SJSA1 (cell line): ENCODE data around the gene SKP2. TPM values are rescaled to one million over a fixed set of nuclear protein-coding genes. Genes with fewer than 3 reads are reported as not detected.

Experiments used
- DNase-seq, 2 experiments: peaks; one replicate each; pipeline ENCODE4 v3.0.0-alpha.2; 2015 to 2020; ENCODE audit warnings: low spot score in 2 of 2, low read depth in 1 of 2
- H3K27ac ChIP-seq: fragments of 250-450 bp; sonication (Bioruptor Pico); 2 replicates; pipeline ENCODE4 v1.5.1; 2020; ENCODE audit warnings: mild to moderate bottlenecking, moderate library complexity
- H3K27me3 ChIP-seq: fragments of 250-450 bp; sonication (Bioruptor Pico); replicated peaks from 2 replicates; pipeline ENCODE4 v1.5.1; 2020; ENCODE audit warnings: mild to moderate bottlenecking, moderate library complexity
- H3K36me3 ChIP-seq: fragments of 250-450 bp; sonication (Bioruptor Pico); 2 replicates; pipeline ENCODE4 v1.5.1; 2020; ENCODE audit warnings: mild to moderate bottlenecking
- H3K4me1 ChIP-seq: fragments of 250-450 bp; sonication (Bioruptor Pico); replicated peaks from 2 replicates; pipeline ENCODE4 v1.6.1; 2021; ENCODE audit warnings: mild to moderate bottlenecking
- H3K4me3 ChIP-seq: fragments of 250-450 bp; sonication (Bioruptor Pico); 2 replicates; pipeline ENCODE4 v1.5.1; 2020; ENCODE audit warnings: mild to moderate bottlenecking
- H3K9me3 ChIP-seq: fragments of 250-450 bp; sonication (Bioruptor Pico); replicated peaks from 2 replicates; pipeline ENCODE4 v1.5.1; 2020; ENCODE audit warnings: mild to moderate bottlenecking
- total RNA-seq: library from RNA; depleted of rRNA; stranded (reverse); fragments of >200 nt; shearing (Covaris generic); gene quantifications from 2 replicates; pipeline ENCODE4 v1.2.3, GENCODE V29; 2014; rRNA removed

Gene SKP2
- total RNA-seq, 1 experiment from 2014 or later, result 73.5 TPM

GRCh38 chr5:36228505-36228904 lies 76.6 kb downstream of the SKP2 start:
- no peak overlapping the region for H3K27ac ChIP-seq
- no peaks in the 10 kb centered on the region for H3K4me1 ChIP-seq
- H3K9me3 ChIP-seq, result no peaks in the 10 kb centered on the region
- no peaks in the 10 kb centered on the region for H3K36me3 ChIP-seq
- no peak overlapping the region for H3K4me3 ChIP-seq
- DNase-seq, result no peak
- no peaks in the 10 kb centered on the region for H3K27me3 ChIP-seq

GRCh38 chr5:36230151-36230790 lies 78.4 kb downstream of the SKP2 start:
- H3K4me1 ChIP-seq, result no peaks in the 10 kb centered on the region
- no peaks in the 10 kb centered on the region for H3K9me3 ChIP-seq
- H3K36me3 ChIP-seq, result no peaks in the 10 kb centered on the region
- H3K27ac ChIP-seq, result no peak overlapping the region
- no peak overlapping the region for H3K4me3 ChIP-seq
- DNase-seq, result no peak
- H3K27me3 ChIP-seq, result no peaks in the 10 kb centered on the region

GRCh38 chr5:36232533-36232932 lies 80.6 kb downstream of the SKP2 start:
- Histone ChIP-seq H3K4me1 (no peaks in the 10 kb centered on the region), H3K36me3 (no peaks in the 10 kb centered on the region)

More at GRCh38 chr5:36232533-36232932, 80.6 kb downstream of the SKP2 start:
- DNase-seq, result no peak
- Histone ChIP-seq H3K27ac (no peak overlapping the region), H3K9me3 (no peaks in the 10 kb centered on the region), H3K4me3 (no peak overlapping the region), H3K27me3 (no peaks in the 10 kb centered on the region)

Other genes with a start within 250 kb of the SKP2 start
- gene CAPSL, start 213.5 kb upstream of the SKP2 start, total RNA-seq, result 0.47 TPM in 1 of 2 replicates, not detected in the other
- gene UGT3A1, start 160.7 kb upstream of the SKP2 start, total RNA-seq, result 1.0 TPM in 1 of 2 replicates, not detected in the other
- not detected in 2 replicates for gene UGT3A2, start 85.2 kb upstream of the SKP2 start, total RNA-seq
- gene LMBRD2, start 224 bp upstream of the SKP2 start, total RNA-seq, result 15.3 and 21.1 TPM in 2 replicates
- 14.3 and 22.2 TPM in 2 replicates for gene NADK2, start 89.8 kb downstream of the SKP2 start, total RNA-seq
- gene RANBP3L, start 149.8 kb downstream of the SKP2 start, total RNA-seq, result not detected in 2 replicates